ENCODE results near the gene OTOA.

DNA sequence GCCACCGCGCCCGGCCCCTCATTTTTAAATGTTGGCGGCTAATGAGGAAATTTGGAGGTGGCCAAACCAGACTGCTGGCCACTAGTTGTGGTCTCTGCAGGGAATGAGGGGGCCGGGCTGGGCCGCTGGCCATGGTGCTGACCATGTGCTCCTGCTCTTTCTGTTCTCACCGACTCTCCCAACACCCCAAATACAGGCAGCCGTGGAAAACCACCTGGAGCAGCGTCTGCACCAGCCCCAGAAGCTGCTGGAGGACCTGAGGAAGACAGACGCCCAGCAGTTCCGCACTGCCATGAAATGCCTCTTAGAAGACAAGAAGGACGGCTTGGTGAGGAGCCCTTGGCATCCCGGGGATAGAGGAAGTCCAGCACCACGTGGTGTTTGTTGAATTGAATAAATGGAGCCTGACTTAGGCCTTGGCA is 21.3 kb downstream of the OTOA start:
- TF ChIP-seq EZH2 (IDR thresholded peaks at IDR 0.05), result no peak
- no peak for TF ChIP-seq POLR2AphosphoS5 (IDR thresholded peaks at IDR 0.05; ENCODE audit: borderline replicate concordance, low read depth, low read length)
- TF ChIP-seq FOXP2 (optimal IDR thresholded peaks at IDR 0.05; ENCODE audit: control extremely low read depth, extremely low read length, insufficient read depth), result no peak

All from SK-N-MC (cell line).